WERI-Rb-1 (cell line): ENCODE data around the gene CMPK1.

Experiments used
- DNase-seq: peaks from one replicate; pipeline ENCODE4 v3.0.0-alpha.2; 2020
- H3K27ac ChIP-seq: fragments of 250-450 bp; sonication (Bioruptor Pico); 2 replicates; pipeline ENCODE4 v1.5.1; 2020; ENCODE audit warnings: mild to moderate bottlenecking, moderate library complexity
- H3K27me3 ChIP-seq: fragments of 250-450 bp; sonication (Bioruptor Pico); 2 replicates; pipeline ENCODE4 v1.5.1; 2021; ENCODE audit warnings: mild to moderate bottlenecking, low read depth, moderate library complexity; ENCODE audit not compliant: insufficient read depth, severe bottlenecking
- H3K36me3 ChIP-seq: fragments of 250-450 bp; sonication (Bioruptor Pico); 2 replicates; pipeline ENCODE4 v1.5.1; 2020; ENCODE audit warnings: mild to moderate bottlenecking, moderate library complexity
- H3K4me3 ChIP-seq: 2 replicates; pipeline ENCODE4 v1.5.1; 2011; ENCODE audit warnings: low read depth, mild to moderate bottlenecking, control low read depth, low read length
- H3K9me3 ChIP-seq: fragments of 250-450 bp; sonication (Bioruptor Pico); 2 replicates; pipeline ENCODE4 v1.5.1; 2021; ENCODE audit warnings: mild to moderate bottlenecking, moderate library complexity; ENCODE audit not compliant: severe bottlenecking
- CTCF ChIP-seq: IDR thresholded peaks from 2 replicates; pipeline ENCODE4 v1.5.1; 2011; ENCODE audit warnings: low read depth, mild to moderate bottlenecking, control low read depth, inconsistent platforms, low read length

CMPK1 gene

GRCh38 chr1:47409311-47410067, 75.9 kb downstream of the CMPK1 start:
- no peaks in the 10 kb centered on the region for H3K36me3 ChIP-seq
- H3K27ac ChIP-seq, result no peak overlapping the region
- DNase-seq, result no peak

GRCh38 chr1:47410068-47410455, 76.5 kb downstream of the CMPK1 start:
- Histone ChIP-seq H3K27ac (no peak overlapping the region), H3K27me3 (no peaks in the 10 kb centered on the region), H3K4me3 (no peak overlapping the region), H3K36me3 (no peaks in the 10 kb centered on the region), H3K9me3 (no peaks in the 10 kb centered on the region)
- no peak for TF ChIP-seq CTCF
- no peak for DNase-seq

More at GRCh38 chr1:47409311-47410067, 75.9 kb downstream of the CMPK1 start:
- TF ChIP-seq CTCF, result no peak
- Histone ChIP-seq H3K27me3 (no peaks in the 10 kb centered on the region), H3K9me3 (no peaks in the 10 kb centered on the region), H3K4me3 (no peak overlapping the region)

GRCh38 chr1:47411436-47411835, 77.8 kb downstream of the CMPK1 start:
- H3K27ac ChIP-seq, result no peak overlapping the region
- no peaks in the 10 kb centered on the region for H3K27me3 ChIP-seq
- no peak for DNase-seq
- no peaks in the 10 kb centered on the region for H3K9me3 ChIP-seq
- no peaks in the 10 kb centered on the region for H3K36me3 ChIP-seq
- no peak overlapping the region for H3K4me3 ChIP-seq
- no peak for TF ChIP-seq CTCF

- Histone ChIP-seq H3K27me3 (no peaks in the 10 kb centered on the region), H3K9me3 (no peaks in the 10 kb centered on the region), H3K36me3 (no peaks in the 10 kb centered on the region), H3K4me3 (no peak overlapping the region), H3K27ac (no peak overlapping the region)
- no peak for DNase-seq
- TF ChIP-seq CTCF, result no peak
Measured at GRCh38 chr1:47412437-47412836, 78.8 kb downstream of the CMPK1 start.

GRCh38 chr1:47415728-47416318, 82.2 kb downstream of the CMPK1 start, which contains the start of gene FOXE3:
TSS of gene FOXE3 (plus strand) at chr1:47416285. CDS start at chr1:47416316, 31 bp downstream.
- Histone ChIP-seq H3K4me3 (no peak within 1 kb of the TSS), H3K27ac (no peak within 1 kb of the TSS), H3K27me3 (no peaks in the 10 kb centered on the region), H3K36me3 (no peaks in the 10 kb centered on the region), H3K9me3 (no peaks in the 10 kb centered on the region)
- TF ChIP-seq CTCF, result no peak
- DNase-seq, result no peak
